HCT116 (cell line): ENCODE results near the gene IDI1. TPM values are rescaled to one million over a fixed set of nuclear protein-coding genes. Genes with fewer than 3 reads are reported as not detected.

Experiments
- ATAC-seq: fragments of 200-7000 bp; cut with Tn5 transposase; 2 replicates; pipeline ENCODE4 v1.9.1; 2020; ENCODE audit warnings: mild to moderate bottlenecking, moderate library complexity
- BruUV-seq: library from RNA; stranded (reverse); fragments of 400-500 nt; replicated peaks from 2 replicates; lab custom pipeline; 2021; lab: Mats Ljungman, UMichigan
- CTCF ChIA-PET: fragments of 300-600 bp; sonication (Branson Sonifier 250); formaldehyde crosslinking; loops from one replicate; lab custom pipeline; 2021; ENCODE audit warnings: antibody characterized with exemption; lab: Charles Lee
- POLR2A ChIA-PET: fragments of 300-600, 350-600 bp; sonication (Branson Sonifier 250); formaldehyde crosslinking; loops from one replicate; lab custom pipeline; 2021; ENCODE audit warnings: antibody characterized with exemption; lab: Charles Lee
- RAD21 ChIA-PET, 2 experiments: fragments of 300-600 bp; sonication (Branson Sonifier 250); formaldehyde crosslinking; loops; one replicate each; lab custom pipeline; 2023; ENCODE audit warnings: low total read pairs in 2 of 2; ENCODE audit not compliant: uncharacterized antibody in 2 of 2, unreplicated experiment in 2 of 2, low non-redundant PET in 1 of 2; lab: Charles Lee
- DNase-seq: peaks from one replicate; pipeline ENCODE4 v3.0.0-alpha.2; 2010; ENCODE audit warnings: low read depth, low spot score
- H2AFZ ChIP-seq: fragments of 200-600 bp; shearing (Covaris generic), sonication (generic); 2 replicates; pipeline ENCODE4 v1.6.1; 2017; ENCODE audit warnings: low read depth, mixed run types, mixed read lengths, antibody characterized with exemption, low read length; ENCODE audit not compliant: poor library complexity, severe bottlenecking
- H3K27ac ChIP-seq: 2 replicates; pipeline ENCODE4 v1.5.1; 2012; ENCODE audit warnings: low read depth, low read length
- H3K27me3 ChIP-seq: fragments of 200-600 bp; sonication (generic); 2 replicates; pipeline ENCODE4 v1.6.1; 2016; ENCODE audit warnings: mixed run types, low read length, mixed read lengths; ENCODE audit not compliant: insufficient read depth
- H3K36me3 ChIP-seq, 2 experiments: fragments of 200-500 bp in 1 of 2; fragments of 200-600 bp in 1 of 2; sonication (Bioruptor generic) in 1 of 2; sonication (generic) in 1 of 2; 2 replicates each; pipeline versions ENCODE4 v1.5.1 to v1.6.1; 2014 to 2016; ENCODE audit warnings: low read length in 2 of 2, inconsistent platforms in 1 of 2, mixed read lengths in 1 of 2, mixed run types in 1 of 2; ENCODE audit not compliant: insufficient read depth in 2 of 2, control insufficient read depth in 1 of 2
- H3K4me1 ChIP-seq, 2 experiments: fragments of 200-600 bp in 1 of 2; sonication (generic) in 1 of 2; 2 replicates each; pipeline versions ENCODE4 v1.5.1 to v1.6.1; 2012 to 2017; ENCODE audit warnings: low read length in 2 of 2, inconsistent platforms in 1 of 2, mild to moderate bottlenecking in 1 of 2, mixed read lengths in 1 of 2, mixed run types in 1 of 2, moderate library complexity in 1 of 2; ENCODE audit not compliant: insufficient read depth in 2 of 2, control insufficient read depth in 1 of 2
- H3K4me2 ChIP-seq: fragments of 200-600 bp; sonication (generic); 2 replicates; pipeline ENCODE4 v1.6.1; 2017; ENCODE audit warnings: mixed run types, low read length, mixed read lengths
- H3K4me3 ChIP-seq, 2 experiments: fragments of 200-600 bp in 1 of 2; sonication (generic) in 1 of 2; replicated peaks in 1 of 2; 2 replicates each; pipeline ENCODE4 v1.5.1; 2011 to 2016; ENCODE audit warnings: low read length in 2 of 2, control low read depth in 1 of 2, low read depth in 1 of 2, mild to moderate bottlenecking in 1 of 2, mixed read lengths in 1 of 2, mixed run types in 1 of 2
- H3K79me2 ChIP-seq: fragments of 200-600 bp; sonication (generic); 2 replicates; pipeline ENCODE4 v1.6.1; 2017; ENCODE audit warnings: mild to moderate bottlenecking, mixed run types, low read length, moderate library complexity, mixed read lengths; ENCODE audit not compliant: insufficient read depth
- H3K9ac ChIP-seq: fragments of 200-600 bp; sonication (generic); 2 replicates; pipeline ENCODE4 v1.6.1; 2016; ENCODE audit warnings: low read length, mixed read lengths
- H3K9me2 ChIP-seq: fragments of 200-600 bp; sonication (generic), shearing (Covaris generic); 2 replicates; pipeline ENCODE4 v1.6.1; 2017; ENCODE audit warnings: mixed run types, mild to moderate bottlenecking, moderate library complexity; ENCODE audit not compliant: insufficient read depth
- H3K9me3 ChIP-seq, 2 experiments: fragments of 200-500 bp in 1 of 2; fragments of 200-600 bp in 1 of 2; sonication (Bioruptor generic) in 1 of 2; sonication (generic) in 1 of 2; 2 replicates each; pipeline ENCODE4 v1.6.1; 2014 to 2017; ENCODE audit warnings: low read length in 2 of 2, mixed read lengths in 2 of 2, inconsistent platforms in 1 of 2, low read depth in 1 of 2, mild to moderate bottlenecking in 1 of 2, mixed run types in 1 of 2, moderate library complexity in 1 of 2; ENCODE audit not compliant: control insufficient read depth in 1 of 2, insufficient read depth in 1 of 2
- H4K20me1 ChIP-seq: fragments of 200-600 bp; sonication (generic), shearing (Covaris generic); 2 replicates; pipeline ENCODE4 v1.6.1; 2017; ENCODE audit warnings: mixed run types, mild to moderate bottlenecking, moderate library complexity; ENCODE audit not compliant: insufficient read depth
- ATF3 ChIP-seq: IDR thresholded peaks from 2 replicates; pipeline ENCODE4 v1.6.1; 2012
- EZH2 ChIP-seq: fragments of 200-600 bp; sonication (generic); IDR thresholded peaks from 2 replicates; pipeline ENCODE4 v1.6.1; 2017; ENCODE audit warnings: antibody characterized with exemption, mixed run types
- EZH2phosphoT487 ChIP-seq: fragments of 200-600 bp; IDR thresholded peaks from 2 replicates; pipeline ENCODE4 v1.6.1; 2018; ENCODE audit warnings: antibody characterized with exemption, borderline replicate concordance
- FOSL1 ChIP-seq: IDR thresholded peaks from 2 replicates; pipeline ENCODE4 v1.6.1; 2012; ENCODE audit warnings: low read depth
- POLR2A ChIP-seq: IDR thresholded peaks from 2 replicates; pipeline ENCODE4 v1.7.0; 2011; ENCODE audit warnings: borderline replicate concordance; ENCODE audit not compliant: insufficient read depth, insufficient read length; ENCODE audit errors: extremely low read depth
- POLR2AphosphoS5 ChIP-seq: IDR thresholded peaks from 2 replicates; pipeline ENCODE4 v1.6.1; 2011; ENCODE audit warnings: mild to moderate bottlenecking, low read depth, low read length, moderate library complexity
- SIN3A ChIP-seq: IDR thresholded peaks from 2 replicates; pipeline ENCODE4 v1.6.1; 2012; ENCODE audit warnings: low read depth
- SP1 ChIP-seq: IDR thresholded peaks from 2 replicates; pipeline ENCODE4 v1.6.1; 2012; ENCODE audit warnings: low read depth
- SRF ChIP-seq: IDR thresholded peaks from 2 replicates; pipeline ENCODE4 v1.6.1; 2012; ENCODE audit warnings: low read depth
- TCF7L2 ChIP-seq: IDR thresholded peaks from 2 replicates; pipeline ENCODE4 v1.7.0; 2011; ENCODE audit warnings: borderline replicate concordance, inconsistent platforms; ENCODE audit not compliant: insufficient read depth, insufficient read length; ENCODE audit errors: extremely low read depth
- ZBTB33 ChIP-seq: IDR thresholded peaks from 2 replicates; pipeline ENCODE4 v1.6.1; 2011; ENCODE audit warnings: mild to moderate bottlenecking, low read length, moderate library complexity; ENCODE audit not compliant: insufficient replicate concordance; ENCODE audit errors: extremely low read depth
- ZFX ChIP-seq: fragments of 450-650 bp; IDR thresholded peaks from 2 replicates; pipeline ENCODE4 v1.6.1; 2017
- ZNF274 ChIP-seq: fragments of 200-500 bp; sonication (Bioruptor generic); IDR thresholded peaks from 2 replicates; pipeline ENCODE4 v1.6.1; 2014; ENCODE audit warnings: mild to moderate bottlenecking, low read depth, low read length, inconsistent platforms
- intact Hi-C: fragments of 100-400 bp; cut with micrococcal nuclease; formaldehyde crosslinking; loops from 2 replicates; pipeline ENCODE4 v1.10.0; 2022
- total RNA-seq: library from RNA; stranded (reverse); gene quantifications from one replicate; pipeline ENCODE4 v1.2.1, GENCODE V29; 2021; ENCODE audit not compliant: unreplicated experiment

The IDI1 gene
- total RNA-seq, 1 experiment from 2014 or later: 37.8 TPM

- H3K27ac ChIP-seq: no peak overlapping the region
- H4K20me1 ChIP-seq: no peaks in the 10 kb centered on the region; the same call in 1 of the 2 replicates
- H3K4me3 ChIP-seq: no peak overlapping the region
- no peaks in the 10 kb centered on the region for H3K9me3 ChIP-seq
- no peak overlapping the region for H3K9ac ChIP-seq
- H3K36me3 ChIP-seq: peaks cover 15 to 26% of the 10 kb centered on the region in 2 experiments
- intact Hi-C loops: no loop called here
- H3K4me1 ChIP-seq: peaks cover 4 to 12% of the 10 kb centered on the region in 2 experiments; a peak in 3 of 4 replicates
- no peak for ATAC-seq
- no peak overlapping the region for H3K4me2 ChIP-seq
- CTCF ChIA-PET: no interaction called here
- RAD21 ChIA-PET: no interaction called here
- H3K9me2 ChIP-seq: no peaks in the 10 kb centered on the region
- H3K79me2 ChIP-seq: peaks cover 39% of the 10 kb centered on the region
- no peak for DNase-seq
- POLR2A ChIA-PET: no interaction called here
- TF ChIP-seq ZNF274 (no peak), EZH2phosphoT487 (no peak), SRF (no peak), POLR2A (no peak), SIN3A (no peak), TCF7L2 (no peak), ATF3 (no peak), EZH2 (no peak), FOSL1 (no peak), SP1 (no peak), ZFX (no peak), ZBTB33 (no peak), POLR2AphosphoS5 (no peak)
- TF ChIP-seq, all 23 proteins: peak for 0
- no peaks in the 10 kb centered on the region for H3K27me3 ChIP-seq
- BruUV-seq: no TSS peak
- H2AFZ ChIP-seq: no peak overlapping the region
Measured at GRCh38 chr10:1044146-1044545, 4.8 kb downstream of the IDI1 start.
